Endometrial microvascular endothelial cells (primary cell): ENCODE results near the gene FBH1. TPM values are rescaled to one million over a fixed set of nuclear protein-coding genes. Genes with fewer than 3 reads are reported as not detected.
"Not testable (repeated sequence)": the region's sequence is repeated elsewhere in the genome, so short reads cannot be mapped to it uniquely, and the experiment has no call there.

ENCODE experiments used
- in situ Hi-C: cut with HindIII; loops from 2 replicates; pipeline ENCODE4 v1.10.0; 2017; ENCODE audit warnings: low sequenced_read_pairs, low pct_unique_long_range_greater_than_20kb; ENCODE audit errors: inconsistent ontology term
- total RNA-seq: library from RNA; depleted of rRNA; stranded (reverse); fragments of >200 nt; gene quantifications from one replicate; pipeline ENCODE4 v1.2.3, GENCODE V29; 2015; ENCODE audit errors: inconsistent ontology term

Gene FBH1
- total RNA-seq: 93.5 TPM

GRCh38 chr10:5889624-5890451 is at the start of gene FBH1, which contains the start of gene ANKRD16:
Gene FBH1 (plus strand): TSS chr10:5890243. CDS start chr10:5890346, 103 bp downstream.
Gene ANKRD16 (minus strand): TSS chr10:5889893. CDS start chr10:5889354, 539 bp downstream.
- in situ Hi-C loops: no loop called here

GRCh38 chr10:5840314-5841307 is 49.4 kb upstream of the FBH1 start:
- in situ Hi-C loops: no loop called here

GRCh38 chr10:5841965-5842364 is 48.1 kb upstream of the FBH1 start:
- in situ Hi-C loops: no loop called here

- in situ Hi-C loops: no loop called here
Measured at GRCh38 chr10:5843686-5844344, 46.2 kb upstream of the FBH1 start.

GRCh38 chr10:5844345-5845055 is 45.5 kb upstream of the FBH1 start:
- in situ Hi-C loops: no loop called here

GRCh38 chr10:5846667-5847066 is 43.4 kb upstream of the FBH1 start:
- in situ Hi-C loops: not testable (repeated sequence)

- in situ Hi-C loops: no loop called here
Measured at GRCh38 chr10:5854131-5854475, 35.9 kb upstream of the FBH1 start.

- in situ Hi-C loops: no loop called here
Measured at GRCh38 chr10:5855979-5856700, 33.9 kb upstream of the FBH1 start.

GRCh38 chr10:5856701-5857004 is 33.4 kb upstream of the FBH1 start:
- in situ Hi-C loops: no loop called here

GRCh38 chr10:5858811-5859210 is 31.2 kb upstream of the FBH1 start:
- in situ Hi-C loops: no loop called here

- in situ Hi-C loops: no loop called here
Measured at GRCh38 chr10:5860066-5860465, 30.0 kb upstream of the FBH1 start.

- in situ Hi-C loops: no loop called here
Measured at GRCh38 chr10:5862360-5862961, 27.6 kb upstream of the FBH1 start.

- in situ Hi-C loops: not testable (repeated sequence)
Measured at GRCh38 chr10:5862981-5863685, 26.9 kb upstream of the FBH1 start.

GRCh38 chr10:5866451-5867081 is 23.5 kb upstream of the FBH1 start:
- in situ Hi-C loops: not testable (repeated sequence)

GRCh38 chr10:5867091-5867615 is 22.9 kb upstream of the FBH1 start:
- in situ Hi-C loops: not testable (repeated sequence)

GRCh38 chr10:5868383-5868782 is 21.7 kb upstream of the FBH1 start:
- in situ Hi-C loops: not testable (repeated sequence)
